HAP-1 (cell line): ENCODE measurements around the gene COBL.

Source experiments
- DNase-seq, 2 experiments: peaks; one replicate each; pipeline ENCODE4 v3.0.0-alpha.2; 2016 to 2020; ENCODE audit warnings: low spot score in 2 of 2
- H3K27me3 ChIP-seq: fragments of 250-450 bp; sonication (Bioruptor Pico); 2 replicates; pipeline ENCODE4 v1.5.1; 2020; ENCODE audit warnings: low read depth, mild to moderate bottlenecking, moderate library complexity
- H3K36me3 ChIP-seq: fragments of 250-450 bp; sonication (Bioruptor Pico); replicated peaks from 2 replicates; pipeline ENCODE4 v1.5.1; 2020; ENCODE audit warnings: mild to moderate bottlenecking
- H3K4me1 ChIP-seq: fragments of 250-450 bp; sonication (Bioruptor Pico); 2 replicates; pipeline ENCODE4 v1.5.1; 2020; ENCODE audit warnings: mild to moderate bottlenecking
- H3K4me3 ChIP-seq: fragments of 250-450 bp; sonication (Bioruptor Pico); 2 replicates; pipeline ENCODE4 v1.5.1; 2020; ENCODE audit warnings: mild to moderate bottlenecking, moderate library complexity
- H3K9me3 ChIP-seq: fragments of 250-450 bp; sonication (Bioruptor Pico); 2 replicates; pipeline ENCODE4 v1.5.1; 2020; ENCODE audit warnings: mild to moderate bottlenecking, moderate library complexity
- in situ Hi-C: fragments of 300-500 bp; cut with MboI; formaldehyde crosslinking; loops from 3 replicates; pipeline ENCODE4 v1.14.3; 2020; ENCODE audit warnings: low sequenced_read_pairs, inconsistent platforms, mixed read lengths

Gene COBL

DNA sequence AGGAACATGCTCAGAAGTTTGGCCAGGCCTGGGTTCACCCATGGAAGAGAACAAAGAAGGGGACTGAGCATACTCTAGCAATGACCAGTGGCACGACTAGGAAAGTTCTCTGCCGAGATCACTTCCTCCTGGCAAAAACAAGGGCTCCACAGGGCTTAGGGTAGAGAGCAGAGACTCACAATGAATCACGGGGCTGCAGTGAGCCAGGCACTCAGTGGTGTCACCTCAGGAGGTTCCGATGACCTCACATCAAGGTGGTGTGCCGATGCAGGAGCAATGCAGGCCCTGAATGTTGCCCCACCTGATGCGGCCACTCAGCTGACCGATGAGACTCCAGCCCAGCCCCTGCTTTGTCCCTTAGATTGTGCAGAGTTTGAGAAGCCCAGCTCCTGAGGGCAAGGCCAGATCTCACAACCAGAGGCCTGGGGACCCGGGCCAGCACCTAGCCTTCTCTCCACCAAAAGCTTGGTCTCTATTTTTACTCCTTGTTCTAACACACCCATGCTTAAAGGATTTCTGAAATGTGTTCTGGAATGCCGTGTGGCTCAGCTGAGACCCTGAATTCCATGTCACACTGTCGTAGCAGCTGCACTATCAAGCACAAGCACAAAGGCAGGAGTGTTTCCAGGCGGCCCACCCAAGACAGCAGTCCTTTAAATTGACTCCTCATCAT lies 60.9 kb downstream of the COBL start:
- no peak for DNase-seq
- Histone ChIP-seq H3K9me3 (no peaks in the 10 kb centered on the region), H3K36me3 (no peaks in the 10 kb centered on the region), H3K27me3 (no peaks in the 10 kb centered on the region), H3K4me3 (no peak overlapping the region), H3K4me1 (no peaks in the 10 kb centered on the region)
- in situ Hi-C loops, result no loop called here

GRCh38 chr7:51255036-51255435 lies 61.6 kb downstream of the COBL start:
- no peak for DNase-seq
- in situ Hi-C loops, result no loop called here
- Histone ChIP-seq H3K36me3 (no peaks in the 10 kb centered on the region), H3K4me3 (no peak overlapping the region), H3K9me3 (no peaks in the 10 kb centered on the region), H3K4me1 (no peaks in the 10 kb centered on the region), H3K27me3 (no peaks in the 10 kb centered on the region)

- in situ Hi-C loops, result no loop called here
- no peaks in the 10 kb centered on the region for H3K9me3 ChIP-seq
- no peaks in the 10 kb centered on the region for H3K27me3 ChIP-seq
- H3K4me3 ChIP-seq, result no peak overlapping the region
- H3K4me1 ChIP-seq, result no peaks in the 10 kb centered on the region
- H3K36me3 ChIP-seq, result no peaks in the 10 kb centered on the region
- no peak for DNase-seq
Observed at GRCh38 chr7:51253157-51253556, 63.5 kb downstream of the COBL start.

GRCh38 chr7:51251290-51251689 lies 65.3 kb downstream of the COBL start:
- Histone ChIP-seq H3K4me1 (no peaks in the 10 kb centered on the region), H3K36me3 (no peaks in the 10 kb centered on the region), H3K9me3 (no peaks in the 10 kb centered on the region), H3K4me3 (no peak overlapping the region), H3K27me3 (no peaks in the 10 kb centered on the region)
- in situ Hi-C loops, result no loop called here
- no peak for DNase-seq

- in situ Hi-C loops, result no loop called here
- Histone ChIP-seq H3K27me3 (no peaks in the 10 kb centered on the region), H3K4me1 (no peaks in the 10 kb centered on the region), H3K36me3 (no peaks in the 10 kb centered on the region), H3K9me3 (no peaks in the 10 kb centered on the region), H3K4me3 (no peak overlapping the region)
- no peak for DNase-seq
Observed at GRCh38 chr7:51250512-51250911, 66.1 kb downstream of the COBL start.

DNA sequence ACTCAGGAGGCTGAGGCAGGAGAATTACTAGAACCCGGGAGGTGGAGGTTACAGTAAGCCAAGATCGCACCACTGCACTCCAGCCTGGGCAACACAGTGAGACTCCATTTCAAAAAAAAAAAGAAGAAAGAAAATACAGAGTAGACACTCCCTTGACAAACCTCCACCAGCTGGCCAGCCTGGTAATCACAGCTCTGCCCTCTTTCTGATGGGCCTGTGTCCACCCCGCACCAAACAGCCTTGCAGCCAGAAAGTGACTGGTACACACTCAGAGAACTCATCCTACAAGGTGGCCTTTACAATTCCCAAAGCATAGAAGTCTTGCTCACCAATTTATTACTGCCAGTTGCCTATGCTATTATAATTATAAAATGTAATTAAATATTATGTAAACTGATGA lies 66.6 kb downstream of the COBL start:
- no peak overlapping the region for H3K4me3 ChIP-seq
- no peaks in the 10 kb centered on the region for H3K36me3 ChIP-seq
- H3K4me1 ChIP-seq, result no peaks in the 10 kb centered on the region
- in situ Hi-C loops, result no loop called here
- no peaks in the 10 kb centered on the region for H3K9me3 ChIP-seq
- no peak for DNase-seq
- H3K27me3 ChIP-seq, result no peaks in the 10 kb centered on the region

GRCh38 chr7:51249187-51249945 lies 67.2 kb downstream of the COBL start:
- Histone ChIP-seq H3K4me3 (no peak overlapping the region), H3K9me3 (no peaks in the 10 kb centered on the region), H3K36me3 (no peaks in the 10 kb centered on the region), H3K4me1 (no peaks in the 10 kb centered on the region), H3K27me3 (no peaks in the 10 kb centered on the region)
- no peak for DNase-seq
- in situ Hi-C loops, result no loop called here

GRCh38 chr7:51246258-51247245 lies 70.1 kb downstream of the COBL start:
- H3K36me3 ChIP-seq, result no peaks in the 10 kb centered on the region
- in situ Hi-C loops, result no loop called here
- no peak overlapping the region for H3K4me3 ChIP-seq
- no peaks in the 10 kb centered on the region for H3K27me3 ChIP-seq
- no peak for DNase-seq
- no peaks in the 10 kb centered on the region for H3K4me1 ChIP-seq
- no peaks in the 10 kb centered on the region for H3K9me3 ChIP-seq

- no peaks in the 10 kb centered on the region for H3K36me3 ChIP-seq
- no peaks in the 10 kb centered on the region for H3K4me1 ChIP-seq
- H3K4me3 ChIP-seq, result no peak overlapping the region
- H3K9me3 ChIP-seq, result no peaks in the 10 kb centered on the region
- in situ Hi-C loops, result no loop called here
- H3K27me3 ChIP-seq, result no peaks in the 10 kb centered on the region
- no peak for DNase-seq
Observed at GRCh38 chr7:51244885-51245284, 71.7 kb downstream of the COBL start.

DNA sequence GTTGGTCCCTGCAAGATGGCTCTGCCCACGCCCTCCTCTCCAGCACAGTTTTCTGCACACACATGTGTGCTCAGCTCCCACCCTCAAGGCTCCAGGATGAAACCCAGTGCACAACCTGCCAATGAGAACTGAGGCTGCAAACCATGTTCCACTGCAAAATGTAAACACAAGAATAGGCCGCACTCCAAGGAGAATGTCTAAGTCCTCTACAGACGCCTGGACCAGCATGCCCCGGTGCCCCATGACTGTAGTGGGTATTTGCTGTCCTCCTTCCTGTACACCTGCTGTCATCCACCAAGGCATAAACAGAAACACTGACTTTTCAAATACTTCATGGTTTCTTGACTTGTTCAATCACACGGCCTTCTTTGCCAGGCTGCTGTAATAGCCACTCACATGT lies 72.6 kb downstream of the COBL start:
- no peak for DNase-seq
- Histone ChIP-seq H3K27me3 (no peaks in the 10 kb centered on the region), H3K4me3 (no peak overlapping the region), H3K9me3 (no peaks in the 10 kb centered on the region), H3K36me3 (no peaks in the 10 kb centered on the region), H3K4me1 (no peaks in the 10 kb centered on the region)
- in situ Hi-C loops, result no loop called here

DNA sequence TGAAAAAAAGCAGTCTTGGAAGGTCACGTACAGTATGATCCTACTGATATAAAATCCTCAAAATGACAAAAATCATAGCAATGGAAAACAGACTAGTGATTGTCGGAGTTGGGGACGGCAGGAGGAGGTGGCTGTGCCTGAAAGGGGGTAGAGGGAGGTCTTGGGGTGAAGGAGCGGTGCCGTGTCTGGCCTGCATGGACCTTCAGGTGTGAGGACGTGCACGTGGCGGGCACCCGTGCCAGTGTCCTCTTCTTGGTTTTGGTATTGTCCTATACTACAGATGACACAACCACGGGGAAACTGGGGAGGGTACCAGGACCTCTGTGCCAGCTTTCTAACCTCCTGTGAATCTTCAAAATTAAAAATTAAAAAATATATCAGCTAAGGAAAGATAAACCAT lies 73.0 kb downstream of the COBL start:
- H3K4me1 ChIP-seq, result no peaks in the 10 kb centered on the region
- DNase-seq, result no peak
- H3K4me3 ChIP-seq, result no peak overlapping the region
- H3K27me3 ChIP-seq, result no peaks in the 10 kb centered on the region
- no peaks in the 10 kb centered on the region for H3K9me3 ChIP-seq
- in situ Hi-C loops, result no loop called here
- H3K36me3 ChIP-seq, result no peaks in the 10 kb centered on the region

DNA sequence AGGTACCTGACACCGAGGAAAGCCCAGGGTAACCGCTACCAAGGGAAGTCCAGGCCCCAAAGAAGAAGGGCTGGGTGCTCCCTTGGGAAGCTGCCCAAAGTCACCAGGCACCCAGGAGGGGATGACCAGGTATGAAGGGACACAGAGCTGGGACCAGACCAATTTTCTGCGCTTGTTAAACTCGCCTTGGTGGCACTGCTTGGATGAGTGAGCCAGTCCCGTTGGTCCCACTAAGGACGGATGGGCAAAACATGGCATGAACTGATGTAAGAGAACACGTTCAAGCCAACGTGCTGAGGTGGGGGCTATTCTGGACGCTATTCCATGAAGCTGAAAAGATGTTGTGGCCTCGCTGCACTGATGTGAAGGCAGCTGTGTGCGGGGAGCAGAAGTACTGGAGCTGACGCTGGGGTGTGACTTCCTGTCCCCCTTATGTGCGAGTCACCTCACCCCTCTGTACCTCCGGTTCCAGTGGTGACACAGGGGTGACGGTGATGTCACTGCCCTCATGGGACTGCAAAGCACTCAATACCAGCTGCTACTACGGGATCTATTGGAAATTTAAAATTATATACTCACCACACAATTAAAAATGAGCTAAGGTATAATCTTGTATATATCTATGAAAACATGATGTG lies 73.6 kb downstream of the COBL start:
- DNase-seq, result no peak
- H3K27me3 ChIP-seq, result no peaks in the 10 kb centered on the region
- no peaks in the 10 kb centered on the region for H3K4me1 ChIP-seq
- in situ Hi-C loops, result no loop called here
- H3K36me3 ChIP-seq, result no peaks in the 10 kb centered on the region
- no peaks in the 10 kb centered on the region for H3K9me3 ChIP-seq
- no peak overlapping the region for H3K4me3 ChIP-seq

- DNase-seq, result no peak
Observed at GRCh38 chr7:51242007-51242691, 74.5 kb downstream of the COBL start.

More at GRCh38 chr7:51242007-51242691, 74.5 kb downstream of the COBL start:
- H3K4me3 ChIP-seq, result no peak overlapping the region
- no peaks in the 10 kb centered on the region for H3K27me3 ChIP-seq
- in situ Hi-C loops, result no loop called here
- no peaks in the 10 kb centered on the region for H3K4me1 ChIP-seq
- no peaks in the 10 kb centered on the region for H3K9me3 ChIP-seq
- no peaks in the 10 kb centered on the region for H3K36me3 ChIP-seq
